Activated T-helper 1 cell treated with Interleukin-2 at 50 U/mL for 16 hours (primary cell): Measurements from ENCODE around the gene ZSCAN5A.
"Not testable (repeated sequence)": the region's sequence is repeated elsewhere in the genome, so short reads cannot be mapped to it uniquely, and the experiment has no call there.

Source experiments
- DNase-seq: peaks from one replicate; pipeline ENCODE4 v3.0.0-alpha.2; 2020; ENCODE audit warnings: low read depth

The ZSCAN5A gene

GRCh38 chr19:56314381-56315076, at the start of gene ZSCAN5A:
TSS of gene ZSCAN5A (minus strand) at chr19:56314839. CDS start at chr19:56225046, 89,793 bp downstream.
- DNase-seq = peak; percentile 94

DNA sequence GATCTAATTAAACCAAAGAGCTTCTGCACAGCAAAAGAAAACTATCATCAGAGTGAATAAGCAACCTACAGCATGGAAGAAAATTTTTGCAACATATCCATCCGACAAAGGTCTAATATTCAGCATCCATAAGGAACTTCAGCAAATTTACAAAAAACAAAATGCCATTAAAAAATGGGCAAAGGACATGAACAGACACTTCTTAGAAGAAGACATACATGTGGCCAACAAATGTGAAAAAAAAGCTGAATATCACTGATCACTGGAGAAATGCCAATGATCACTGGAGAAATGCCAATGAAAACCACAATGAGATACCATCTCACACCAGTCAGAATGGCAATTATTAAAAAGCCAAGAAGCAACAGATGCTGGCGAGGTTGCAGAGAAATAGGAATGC, 46.2 kb upstream of the ZSCAN5A start:
- DNase-seq = no peak

DNA sequence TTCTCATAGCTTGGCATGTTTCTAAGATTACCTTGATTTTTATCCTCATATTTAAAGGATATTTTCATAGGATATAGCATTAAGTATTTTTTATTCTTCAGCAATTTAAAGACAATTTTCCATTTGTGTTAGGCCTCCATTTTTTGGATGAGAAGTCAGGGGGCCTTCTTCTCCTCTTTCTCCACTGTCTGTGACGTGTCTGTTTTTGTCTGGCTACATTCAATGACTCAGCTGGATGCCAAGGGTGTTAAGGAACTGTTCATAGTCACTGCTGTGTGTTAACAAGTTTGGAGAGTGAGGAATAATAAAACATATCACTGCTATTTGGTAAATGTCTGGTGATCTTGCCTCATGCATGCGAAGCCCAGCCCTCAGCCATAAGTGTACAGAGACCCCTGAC, 42.3 kb upstream of the ZSCAN5A start:
- no peak for DNase-seq

- no peak for DNase-seq
Observed at GRCh38 chr19:56355517-56355916, 40.9 kb upstream of the ZSCAN5A start.

DNA sequence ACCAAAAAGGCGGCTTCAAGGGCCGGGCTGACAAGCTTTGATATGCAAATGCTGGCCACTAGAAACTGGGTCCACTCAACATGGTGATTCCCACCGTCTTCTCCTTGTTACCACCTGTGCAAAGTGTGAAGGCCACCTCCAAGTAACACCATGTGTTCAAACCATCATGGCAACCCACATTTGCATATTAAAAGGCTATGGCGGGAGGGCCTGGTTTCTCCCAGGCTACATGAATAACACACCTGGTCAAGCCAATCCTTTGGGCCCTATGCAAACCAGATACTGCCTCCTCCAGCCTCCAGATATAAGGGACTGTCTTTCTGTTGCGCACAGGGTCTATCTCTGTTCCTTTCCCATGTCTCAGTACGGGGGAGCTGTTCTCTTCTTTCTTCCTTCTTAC, 36.6 kb upstream of the ZSCAN5A start:
- no peak for DNase-seq

DNA sequence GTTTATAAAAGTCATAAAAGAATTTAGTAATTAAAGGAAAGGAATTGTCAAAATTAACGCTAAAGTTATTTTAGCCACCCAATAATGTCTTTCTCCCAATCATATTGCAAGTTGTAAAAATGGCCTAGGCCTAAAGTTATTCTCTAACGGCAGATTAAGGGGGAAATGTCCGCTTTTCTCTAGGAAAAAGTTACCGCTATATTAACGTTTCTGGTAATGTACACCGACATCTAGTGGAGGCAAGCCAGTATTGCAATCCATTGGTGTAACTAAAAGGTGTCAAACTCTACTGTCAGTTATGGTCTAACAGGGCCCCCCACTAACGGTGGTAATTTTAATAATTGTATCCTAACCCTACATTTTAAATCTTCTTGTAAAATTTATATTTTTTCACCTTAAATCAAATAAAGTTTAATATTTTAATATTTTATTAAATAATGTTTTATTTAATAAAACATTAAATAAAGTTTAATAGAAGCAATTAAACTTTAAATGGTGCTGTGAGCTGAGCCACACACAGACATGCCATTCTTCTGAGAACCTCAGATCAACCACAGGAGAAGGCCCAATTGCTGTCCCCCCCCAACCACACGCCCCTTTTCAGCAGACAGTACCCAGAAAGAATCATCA, 35.9 kb upstream of the ZSCAN5A start:
- no peak for DNase-seq

DNA sequence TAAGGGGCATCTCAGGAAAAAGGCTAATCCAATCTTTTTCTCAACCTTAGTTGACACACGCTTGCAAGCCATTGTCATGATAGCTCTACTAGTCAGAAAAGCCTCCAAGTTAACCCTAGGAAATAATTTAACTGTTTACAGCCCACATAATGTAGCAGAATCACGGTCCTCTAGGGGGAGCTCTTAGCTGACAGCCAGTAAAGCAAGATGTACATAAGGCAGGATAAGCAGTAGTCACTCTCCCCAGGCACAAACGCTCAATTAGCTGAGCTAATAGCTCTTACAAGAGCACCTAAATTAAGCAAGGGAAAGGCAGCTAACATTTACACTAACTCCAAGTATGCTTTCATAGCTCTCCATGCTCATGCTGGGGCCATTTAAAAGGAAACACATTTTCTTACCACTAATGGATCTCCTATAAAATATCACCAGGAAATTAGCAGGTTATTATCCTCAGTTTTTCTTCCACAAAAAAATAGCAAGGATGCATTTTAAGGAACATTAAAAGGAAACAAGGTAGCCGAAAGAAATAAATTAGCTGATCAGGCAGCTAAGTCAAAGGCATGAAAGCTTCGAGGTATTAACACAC, 33.7 kb upstream of the ZSCAN5A start:
- DNase-seq = no peak

DNA sequence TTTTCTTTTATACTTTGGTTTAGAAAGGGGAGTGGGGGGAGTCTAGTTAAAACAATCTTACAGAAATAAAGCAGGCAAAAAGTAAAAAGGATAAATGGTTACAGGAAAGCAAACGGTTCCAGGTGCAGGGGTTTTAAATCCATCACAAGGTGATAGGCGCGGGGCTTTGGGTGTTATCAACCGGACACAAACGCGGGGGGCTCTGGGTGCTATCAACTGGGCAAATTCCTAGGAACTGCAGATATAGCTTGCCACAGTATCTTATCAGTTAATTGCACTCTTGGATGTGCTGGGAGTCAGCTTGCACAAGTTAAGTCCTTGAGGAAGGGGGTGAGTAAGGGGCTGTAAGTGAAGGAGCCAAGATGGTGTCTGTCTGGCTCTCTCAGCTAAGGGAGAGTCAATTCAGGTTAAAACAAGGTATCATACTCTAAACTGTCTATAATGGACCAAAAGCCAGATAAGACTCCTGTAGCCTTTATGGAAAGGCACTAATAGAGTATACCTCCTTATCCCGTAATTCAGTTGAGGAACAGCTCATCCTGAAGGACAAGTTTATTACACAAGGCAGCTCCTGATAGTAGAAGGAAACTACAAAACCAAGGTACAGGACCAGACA, 32.6 kb upstream of the ZSCAN5A start:
- no peak for DNase-seq

- no peak for DNase-seq
Observed at GRCh38 chr19:56341948-56342347, 27.3 kb upstream of the ZSCAN5A start.

- DNase-seq = not testable (repeated sequence)
Observed at GRCh38 chr19:56339031-56339430, 24.4 kb upstream of the ZSCAN5A start.

DNA sequence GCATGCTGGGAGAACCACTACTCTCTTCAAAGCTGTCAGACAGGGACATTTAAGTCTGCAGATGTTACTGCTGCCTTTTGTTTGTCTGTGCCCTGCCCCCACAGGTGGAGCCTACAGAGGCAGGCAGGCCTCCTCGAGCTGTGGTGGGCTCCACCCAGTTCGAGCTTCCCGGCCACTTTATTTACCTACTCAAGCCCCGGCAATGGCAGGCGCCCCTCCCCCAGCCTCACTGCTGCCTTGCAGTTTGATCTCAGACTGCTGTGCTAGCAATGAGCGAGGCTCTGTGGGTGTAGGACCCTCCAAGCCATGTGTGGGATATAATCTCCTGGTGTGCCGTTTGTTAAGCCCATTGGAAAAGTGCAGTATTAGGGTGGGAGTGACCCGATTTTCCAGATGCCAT, 22.4 kb upstream of the ZSCAN5A start:
- DNase-seq = not testable (repeated sequence)

GRCh38 chr19:56335371-56335770, 20.7 kb upstream of the ZSCAN5A start:
- DNase-seq = not testable (repeated sequence)

- DNase-seq = no peak
Observed at GRCh38 chr19:56333506-56333905, 18.9 kb upstream of the ZSCAN5A start.

DNA sequence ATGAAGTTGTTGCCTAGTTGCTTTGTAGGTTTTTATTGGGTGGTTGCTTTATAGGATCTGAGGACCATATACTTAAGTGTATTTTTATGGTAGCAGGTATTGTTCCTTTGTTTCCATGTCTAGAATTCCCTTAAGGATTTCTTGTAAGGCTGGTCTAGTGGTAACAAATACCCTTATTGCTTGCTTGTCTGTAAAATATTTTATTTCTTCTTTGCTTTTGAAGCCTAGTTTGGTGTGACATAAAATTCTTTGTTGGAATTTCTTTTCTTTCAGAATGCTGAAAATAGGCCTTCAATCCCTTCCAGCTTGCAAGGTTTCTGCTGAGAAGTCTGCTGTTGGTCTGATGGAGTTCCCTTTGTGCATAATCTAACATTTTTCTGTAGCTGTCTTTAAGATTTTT, 18.1 kb upstream of the ZSCAN5A start:
- no peak for DNase-seq

DNA sequence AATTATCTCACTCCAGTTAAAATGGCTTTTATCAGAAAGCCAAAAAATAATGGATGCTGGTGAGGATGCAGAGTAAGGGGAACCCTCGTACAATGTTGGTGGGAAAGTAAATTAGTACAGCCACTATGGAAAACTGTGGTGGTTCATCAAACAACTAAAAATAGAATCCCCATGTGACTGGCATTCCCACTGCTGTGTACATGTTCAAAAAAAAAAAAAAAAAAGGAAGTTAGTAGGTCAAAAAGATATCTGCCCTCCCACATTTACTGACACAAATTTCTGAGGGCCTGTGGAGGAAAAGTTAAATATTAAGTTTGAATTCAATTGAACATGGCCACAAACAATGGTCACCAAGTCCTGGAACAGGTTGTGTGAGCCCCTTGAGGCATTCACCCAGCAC, 9.8 kb upstream of the ZSCAN5A start:
- no peak for DNase-seq

GRCh38 chr19:56321989-56322440, 7.4 kb upstream of the ZSCAN5A start:
- no peak for DNase-seq

- no peak for DNase-seq
Observed at GRCh38 chr19:56321254-56321988, 6.8 kb upstream of the ZSCAN5A start.

GRCh38 chr19:56319991-56320390, 5.4 kb upstream of the ZSCAN5A start:
- no peak for DNase-seq

DNA sequence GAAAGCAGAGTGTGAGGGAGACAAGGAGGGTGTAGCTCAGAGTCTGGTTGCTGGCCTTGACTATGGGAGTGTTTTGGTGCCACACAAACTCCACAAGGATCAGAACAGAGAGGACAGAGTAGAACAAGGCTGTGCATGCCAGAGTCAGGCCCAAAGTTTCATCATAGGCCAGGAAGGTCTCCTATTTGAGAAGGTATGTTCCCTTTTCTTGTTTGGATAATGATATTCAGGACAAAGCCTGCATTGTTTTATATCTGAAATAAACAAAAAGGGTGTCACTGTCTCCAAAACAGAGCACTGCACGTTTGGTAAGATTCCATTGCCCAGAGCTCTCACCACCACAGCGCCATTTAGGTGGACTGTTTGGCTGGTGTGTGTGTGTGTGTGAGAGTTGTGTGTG, 3.1 kb upstream of the ZSCAN5A start:
- DNase-seq = no peak

DNA sequence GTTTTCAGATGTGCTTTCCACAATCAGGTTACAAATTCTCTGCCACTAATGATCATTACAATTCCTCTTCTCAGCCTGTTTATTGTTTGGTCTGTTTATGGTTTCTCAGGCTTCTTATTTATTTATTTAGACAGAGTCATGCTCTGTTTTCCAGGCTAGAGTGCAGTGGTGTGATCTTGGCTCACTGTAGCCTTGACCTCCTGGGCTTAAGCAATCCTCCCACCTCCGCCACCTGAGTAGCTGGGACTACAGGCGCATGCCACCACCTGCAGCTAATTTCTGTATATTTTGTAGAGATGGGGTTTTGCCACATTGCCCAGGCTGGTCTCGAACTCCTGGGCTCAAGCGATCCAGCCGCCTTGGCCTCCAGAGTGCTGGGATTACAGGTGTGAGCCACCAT, 2.1 kb upstream of the ZSCAN5A start:
- no peak for DNase-seq

DNA sequence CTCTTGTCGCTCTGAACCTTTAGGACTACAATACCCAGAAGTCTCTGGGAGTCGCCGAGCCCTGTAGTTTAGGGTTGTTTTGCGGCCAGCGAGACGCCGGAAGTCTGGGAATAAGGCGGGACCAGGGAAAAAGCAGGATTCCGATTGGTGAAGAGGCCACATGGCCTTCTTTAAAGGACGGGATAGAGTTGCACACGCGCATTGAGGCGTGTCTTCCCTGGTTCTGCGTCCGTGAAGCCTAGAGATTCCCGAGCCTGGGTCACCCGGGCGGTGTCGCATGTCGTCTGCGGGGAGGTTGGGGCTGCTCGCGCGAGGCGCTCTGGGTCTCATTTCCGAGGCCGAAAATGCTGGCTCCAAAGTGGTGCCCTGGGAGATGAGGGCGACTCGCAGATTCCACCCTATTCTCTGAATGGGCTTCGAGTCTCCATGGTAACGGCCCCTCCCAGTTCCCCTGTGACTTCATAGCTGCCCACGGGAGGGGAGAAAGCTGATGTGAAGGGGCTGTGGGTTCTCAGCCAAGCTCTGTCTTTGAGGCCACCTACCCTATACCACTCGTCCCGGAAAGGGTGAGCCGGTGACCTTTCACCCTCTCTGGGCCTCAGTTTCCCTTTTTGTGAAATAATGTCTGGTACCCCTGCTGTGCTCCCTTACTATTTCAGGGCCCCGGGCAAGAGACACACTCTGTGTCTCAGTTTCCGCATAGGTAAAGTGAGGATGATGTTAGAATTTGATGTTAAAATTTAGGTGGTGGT, 614 bp upstream of the ZSCAN5A start:
- DNase-seq = peak; percentile 84

DNA sequence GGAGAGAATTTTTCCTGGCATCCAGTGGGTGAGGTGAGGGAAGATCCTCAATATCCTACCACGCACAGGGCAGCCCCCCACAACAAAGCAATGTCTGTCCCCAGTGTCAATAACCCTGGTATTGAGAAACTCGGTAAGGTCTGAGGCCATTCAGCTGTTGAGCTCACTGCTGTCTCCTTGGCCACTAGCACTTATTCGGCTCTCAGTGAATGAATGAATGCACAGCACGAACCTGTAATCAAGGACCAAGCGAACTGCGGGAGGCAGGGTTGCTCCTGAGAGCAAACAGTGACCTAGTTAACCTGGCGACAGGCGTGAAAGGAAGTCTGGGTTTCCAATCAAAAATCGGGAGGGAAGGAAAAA, 640 bp downstream of the ZSCAN5A start:
- no peak for DNase-seq
